GM23338 (cell line): ENCODE results near the gene RBFOX1. TPM values are rescaled to one million over a fixed set of nuclear protein-coding genes. Genes with fewer than 3 reads are reported as not detected.

ENCODE experiments used
- ATAC-seq: fragments of 200-7000 bp; cut with Tn5 transposase; 3 replicates; pipeline ENCODE4 v1.9.1; 2020
- DNase-seq: peaks from one replicate; pipeline ENCODE4 v3.0.0-alpha.2; 2015; ENCODE audit warnings: low spot score
- H2AFZ ChIP-seq: fragments of 200-600 bp; sonication (generic); 2 replicates; pipeline ENCODE4 v1.8.0; 2016; ENCODE audit warnings: antibody characterized with exemption, mild to moderate bottlenecking, moderate library complexity
- H3F3A ChIP-seq: fragments of 200-600 bp; sonication (generic); replicated peaks from 2 replicates; pipeline ENCODE4 v1.8.0; 2017; ENCODE audit warnings: antibody characterized with exemption, mixed run types, low read depth
- H3K27ac ChIP-seq: fragments of 200-600 bp; sonication (generic); 2 replicates; pipeline ENCODE4 v1.6.1; 2016; ENCODE audit warnings: low read depth
- H3K27me3 ChIP-seq: fragments of 200-600 bp; sonication (generic); 2 replicates; pipeline ENCODE4 v1.8.0; 2016; ENCODE audit warnings: mild to moderate bottlenecking, mixed run types, moderate library complexity; ENCODE audit not compliant: insufficient read depth
- H3K36me3 ChIP-seq: fragments of 200-600 bp; sonication (generic); 2 replicates; pipeline ENCODE4 v1.8.0; 2016; ENCODE audit warnings: mild to moderate bottlenecking; ENCODE audit not compliant: insufficient read depth
- H3K4me1 ChIP-seq: fragments of 200-600 bp; sonication (generic); 2 replicates; pipeline ENCODE4 v1.8.0; 2016; ENCODE audit warnings: mild to moderate bottlenecking, moderate library complexity; ENCODE audit not compliant: insufficient read depth
- H3K4me2 ChIP-seq: fragments of 200-600 bp; sonication (generic); 2 replicates; pipeline ENCODE4 v1.7.1; 2017; ENCODE audit warnings: mixed run types
- H3K4me3 ChIP-seq: fragments of 200-600 bp; sonication (generic); 2 replicates; pipeline ENCODE4 v1.6.1; 2016; ENCODE audit warnings: mixed run types
- H3K79me2 ChIP-seq: fragments of 200-600 bp; sonication (generic); replicated peaks from 2 replicates; pipeline ENCODE4 v1.8.0; 2017; ENCODE audit warnings: mild to moderate bottlenecking; ENCODE audit not compliant: insufficient read depth
- H3K9me2 ChIP-seq: fragments of 200-600 bp; sonication (generic); 2 replicates; pipeline ENCODE4 v1.8.0; 2017; ENCODE audit not compliant: insufficient read depth
- H4K20me1 ChIP-seq: fragments of 200-600 bp; sonication (generic); replicated peaks from 2 replicates; pipeline ENCODE4 v1.8.0; 2017; ENCODE audit warnings: mild to moderate bottlenecking; ENCODE audit not compliant: insufficient read depth
- H3K27ac Mint-ChIP-seq: 2 replicates; pipeline ENCODE4 v1.8.0; 2020; ENCODE audit warnings: inconsistent platforms, mild to moderate bottlenecking, moderate library complexity, mixed read lengths
- H3K27me3 Mint-ChIP-seq: 3 replicates; pipeline ENCODE4 v1.8.0; 2022; ENCODE audit warnings: low read depth, mild to moderate bottlenecking, moderate library complexity, mixed read lengths, inconsistent platforms; ENCODE audit not compliant: insufficient read depth, poor library complexity
- H3K36me3 Mint-ChIP-seq: 3 replicates; pipeline ENCODE4 v1.8.0; 2021; ENCODE audit warnings: low read depth, mild to moderate bottlenecking, inconsistent platforms, moderate library complexity, mixed read lengths
- H3K4me1 Mint-ChIP-seq: 3 replicates; pipeline ENCODE4 v1.8.0; 2020; ENCODE audit warnings: mild to moderate bottlenecking, inconsistent platforms, mixed read lengths
- H3K4me3 Mint-ChIP-seq: 3 replicates; pipeline ENCODE4 v1.8.0; 2021; ENCODE audit warnings: moderate library complexity, mild to moderate bottlenecking, inconsistent platforms, mixed read lengths
- H3K9me3 Mint-ChIP-seq: 3 replicates; pipeline ENCODE4 v1.8.0; 2020; ENCODE audit warnings: moderate library complexity, mild to moderate bottlenecking, inconsistent platforms, mixed read lengths
- EZH2 ChIP-seq: fragments of 200-600 bp; sonication (generic); IDR thresholded peaks from one replicate; pipeline ENCODE4 v1.8.0; 2017; ENCODE audit warnings: antibody characterized with exemption, mild to moderate bottlenecking, low read depth; ENCODE audit not compliant: unreplicated experiment
- EZH2phosphoT487 ChIP-seq: fragments of 200-600 bp; sonication (generic); IDR thresholded peaks from one replicate; pipeline ENCODE4 v1.8.1; 2018; ENCODE audit warnings: antibody characterized with exemption; ENCODE audit not compliant: unreplicated experiment
- JUNB ChIP-seq: IDR thresholded peaks from one replicate; pipeline ENCODE4 v1.6.1; 2016; ENCODE audit warnings: antibody characterized with exemption; ENCODE audit not compliant: unreplicated experiment
- NANOG ChIP-seq: IDR thresholded peaks from 2 replicates; pipeline ENCODE4 v1.6.1; 2016; ENCODE audit warnings: antibody characterized with exemption, borderline replicate concordance
- ZNF114 ChIP-seq: fragments of 250-450 bp; sonication (Bioruptor Pico); IDR thresholded peaks from 2 replicates; pipeline ENCODE4 v1.5.0; 2020; ENCODE audit warnings: mild to moderate bottlenecking, moderate library complexity
- polyA plus RNA-seq: library from polyadenylated mRNA; unstranded; fragments of >200 nt; fragmentation: Nextera tagmentation; extraction: Ambion mirVana; gene quantifications from 2 replicates; pipeline ENCODE4 v1.2.1, GENCODE V29; 2016
- total RNA-seq: library from RNA; depleted of rRNA; stranded (reverse); fragments of >200 nt; shearing (Covaris generic); gene quantifications from 2 replicates; pipeline ENCODE4 v1.2.3, GENCODE V29; 2014
- TF ChIP-seq, protein P1 (sequence below), 2 experiments: fragments of 200-600 bp in 1 of 2; sonication (generic) in 1 of 2; conservative IDR thresholded peaks; 2 replicates each; pipeline versions ENCODE4 v1.5.1 to v1.6.1; 2016 to 2017; ENCODE audit warnings: antibody characterized with exemption in 2 of 2, low read depth in 2 of 2, mild to moderate bottlenecking in 2 of 2, moderate library complexity in 1 of 2
- TF ChIP-seq, protein P2 (sequence below): fragments of 250-450 bp; sonication (Bioruptor Pico); IDR thresholded peaks from 2 replicates; pipeline ENCODE4 v1.5.0; 2020; ENCODE audit warnings: mild to moderate bottlenecking, moderate library complexity

The RBFOX1 gene
- total and polyA plus RNA-seq, 2 experiments from 2014 or later, result 2.5 to 3.6 TPM

DNA sequence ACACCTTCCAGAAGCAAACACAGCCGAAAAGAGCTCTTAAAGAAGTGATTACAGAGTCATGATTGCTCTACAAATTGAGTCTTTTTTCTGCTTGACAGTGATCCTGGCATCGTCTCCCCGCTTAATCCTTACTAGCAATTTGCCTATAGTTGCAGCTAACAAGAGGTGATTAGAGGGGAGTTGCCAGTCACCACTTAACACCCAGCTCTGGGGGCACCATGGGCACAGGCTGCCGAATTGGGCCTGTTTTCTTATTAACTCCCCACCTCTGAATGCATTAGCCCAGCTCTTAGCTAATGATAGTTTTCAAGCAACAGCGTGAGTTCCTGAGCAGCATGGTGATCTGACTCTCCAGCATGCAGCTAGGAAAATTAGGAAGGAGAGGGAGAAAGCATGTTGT lies 93.5 kb downstream of the RBFOX1 start:
- H3K4me3 Mint-ChIP-seq, result no peak overlapping the region
- H3F3A ChIP-seq, result no peaks in the 10 kb centered on the region
- no peaks in the 10 kb centered on the region; the same call in 1 of the 2 replicates for H3K36me3 ChIP-seq
- no peak overlapping the region for H2AFZ ChIP-seq
- H3K27me3 ChIP-seq, result no peaks in the 10 kb centered on the region
- no peaks in the 10 kb centered on the region for H3K4me1 ChIP-seq
- ATAC-seq (no peak), DNase-seq (no peak)
- H3K4me3 ChIP-seq, result no peak overlapping the region
- H3K36me3 Mint-ChIP-seq, result no peaks in the 10 kb centered on the region
- H3K27ac ChIP-seq, result no peak overlapping the region
- no peaks in the 10 kb centered on the region for H3K79me2 ChIP-seq
- TF ChIP-seq, protein P1, sequence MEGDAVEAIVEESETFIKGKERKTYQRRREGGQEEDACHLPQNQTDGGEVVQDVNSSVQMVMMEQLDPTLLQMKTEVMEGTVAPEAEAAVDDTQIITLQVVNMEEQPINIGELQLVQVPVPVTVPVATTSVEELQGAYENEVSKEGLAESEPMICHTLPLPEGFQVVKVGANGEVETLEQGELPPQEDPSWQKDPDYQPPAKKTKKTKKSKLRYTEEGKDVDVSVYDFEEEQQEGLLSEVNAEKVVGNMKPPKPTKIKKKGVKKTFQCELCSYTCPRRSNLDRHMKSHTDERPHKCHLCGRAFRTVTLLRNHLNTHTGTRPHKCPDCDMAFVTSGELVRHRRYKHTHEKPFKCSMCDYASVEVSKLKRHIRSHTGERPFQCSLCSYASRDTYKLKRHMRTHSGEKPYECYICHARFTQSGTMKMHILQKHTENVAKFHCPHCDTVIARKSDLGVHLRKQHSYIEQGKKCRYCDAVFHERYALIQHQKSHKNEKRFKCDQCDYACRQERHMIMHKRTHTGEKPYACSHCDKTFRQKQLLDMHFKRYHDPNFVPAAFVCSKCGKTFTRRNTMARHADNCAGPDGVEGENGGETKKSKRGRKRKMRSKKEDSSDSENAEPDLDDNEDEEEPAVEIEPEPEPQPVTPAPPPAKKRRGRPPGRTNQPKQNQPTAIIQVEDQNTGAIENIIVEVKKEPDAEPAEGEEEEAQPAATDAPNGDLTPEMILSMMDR (conservative IDR thresholded peaks at IDR 0.05; ENCODE audit: low read depth in 2 of 2), result no peak
- TF ChIP-seq NANOG, result no peak
- TF ChIP-seq, protein P2, sequence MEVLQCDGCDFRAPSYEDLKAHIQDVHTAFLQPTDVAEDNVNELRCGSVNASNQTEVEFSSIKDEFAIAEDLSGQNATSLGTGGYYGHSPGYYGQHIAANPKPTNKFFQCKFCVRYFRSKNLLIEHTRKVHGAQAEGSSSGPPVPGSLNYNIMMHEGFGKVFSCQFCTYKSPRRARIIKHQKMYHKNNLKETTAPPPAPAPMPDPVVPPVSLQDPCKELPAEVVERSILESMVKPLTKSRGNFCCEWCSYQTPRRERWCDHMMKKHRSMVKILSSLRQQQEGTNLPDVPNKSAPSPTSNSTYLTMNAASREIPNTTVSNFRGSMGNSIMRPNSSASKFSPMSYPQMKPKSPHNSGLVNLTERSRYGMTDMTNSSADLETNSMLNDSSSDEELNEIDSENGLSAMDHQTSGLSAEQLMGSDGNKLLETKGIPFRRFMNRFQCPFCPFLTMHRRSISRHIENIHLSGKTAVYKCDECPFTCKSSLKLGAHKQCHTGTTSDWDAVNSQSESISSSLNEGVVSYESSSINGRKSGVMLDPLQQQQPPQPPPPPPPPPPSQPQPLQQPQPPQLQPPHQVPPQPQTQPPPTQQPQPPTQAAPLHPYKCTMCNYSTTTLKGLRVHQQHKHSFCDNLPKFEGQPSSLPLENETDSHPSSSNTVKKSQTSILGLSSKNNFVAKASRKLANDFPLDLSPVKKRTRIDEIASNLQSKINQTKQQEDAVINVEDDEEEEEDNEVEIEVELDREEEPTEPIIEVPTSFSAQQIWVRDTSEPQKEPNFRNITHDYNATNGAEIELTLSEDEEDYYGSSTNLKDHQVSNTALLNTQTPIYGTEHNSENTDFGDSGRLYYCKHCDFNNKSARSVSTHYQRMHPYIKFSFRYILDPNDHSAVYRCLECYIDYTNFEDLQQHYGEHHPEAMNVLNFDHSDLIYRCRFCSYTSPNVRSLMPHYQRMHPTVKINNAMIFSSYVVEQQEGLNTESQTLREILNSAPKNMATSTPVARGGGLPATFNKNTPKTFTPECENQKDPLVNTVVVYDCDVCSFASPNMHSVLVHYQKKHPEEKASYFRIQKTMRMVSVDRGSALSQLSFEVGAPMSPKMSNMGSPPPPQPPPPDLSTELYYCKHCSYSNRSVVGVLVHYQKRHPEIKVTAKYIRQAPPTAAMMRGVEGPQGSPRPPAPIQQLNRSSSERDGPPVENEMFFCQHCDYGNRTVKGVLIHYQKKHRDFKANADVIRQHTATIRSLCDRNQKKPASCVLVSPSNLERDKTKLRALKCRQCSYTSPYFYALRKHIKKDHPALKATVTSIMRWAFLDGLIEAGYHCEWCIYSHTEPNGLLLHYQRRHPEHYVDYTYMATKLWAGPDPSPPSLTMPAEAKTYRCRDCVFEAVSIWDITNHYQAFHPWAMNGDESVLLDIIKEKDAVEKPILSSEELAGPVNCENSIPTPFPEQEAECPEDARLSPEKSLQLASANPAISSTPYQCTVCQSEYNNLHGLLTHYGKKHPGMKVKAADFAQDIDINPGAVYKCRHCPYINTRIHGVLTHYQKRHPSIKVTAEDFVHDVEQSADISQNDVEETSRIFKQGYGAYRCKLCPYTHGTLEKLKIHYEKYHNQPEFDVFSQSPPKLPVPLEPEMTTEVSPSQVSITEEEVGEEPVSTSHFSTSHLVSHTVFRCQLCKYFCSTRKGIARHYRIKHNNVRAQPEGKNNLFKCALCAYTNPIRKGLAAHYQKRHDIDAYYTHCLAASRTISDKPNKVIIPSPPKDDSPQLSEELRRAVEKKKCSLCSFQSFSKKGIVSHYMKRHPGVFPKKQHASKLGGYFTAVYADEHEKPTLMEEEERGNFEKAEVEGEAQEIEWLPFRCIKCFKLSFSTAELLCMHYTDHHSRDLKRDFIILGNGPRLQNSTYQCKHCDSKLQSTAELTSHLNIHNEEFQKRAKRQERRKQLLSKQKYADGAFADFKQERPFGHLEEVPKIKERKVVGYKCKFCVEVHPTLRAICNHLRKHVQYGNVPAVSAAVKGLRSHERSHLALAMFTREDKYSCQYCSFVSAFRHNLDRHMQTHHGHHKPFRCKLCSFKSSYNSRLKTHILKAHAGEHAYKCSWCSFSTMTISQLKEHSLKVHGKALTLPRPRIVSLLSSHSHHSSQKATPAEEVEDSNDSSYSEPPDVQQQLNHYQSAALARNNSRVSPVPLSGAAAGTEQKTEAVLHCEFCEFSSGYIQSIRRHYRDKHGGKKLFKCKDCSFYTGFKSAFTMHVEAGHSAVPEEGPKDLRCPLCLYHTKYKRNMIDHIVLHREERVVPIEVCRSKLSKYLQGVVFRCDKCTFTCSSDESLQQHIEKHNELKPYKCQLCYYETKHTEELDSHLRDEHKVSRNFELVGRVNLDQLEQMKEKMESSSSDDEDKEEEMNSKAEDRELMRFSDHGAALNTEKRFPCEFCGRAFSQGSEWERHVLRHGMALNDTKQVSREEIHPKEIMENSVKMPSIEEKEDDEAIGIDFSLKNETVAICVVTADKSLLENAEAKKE (CRISPR knock-in tag), result no peak
- TF ChIP-seq ZNF114 (CRISPR knock-in tag), result no peak
- TF ChIP-seq JUNB, result no peak
- TF ChIP-seq EZH2, result no peak
- TF ChIP-seq EZH2phosphoT487, result no peak
- H3K9me3 Mint-ChIP-seq, result peaks cover 15% of the 10 kb centered on the region; the same call in 2 of the 3 replicates
- no peaks in the 10 kb centered on the region for H3K9me2 ChIP-seq
- no peaks in the 10 kb centered on the region for H4K20me1 ChIP-seq
- H3K4me2 ChIP-seq, result no peak overlapping the region
- H3K27ac Mint-ChIP-seq, result no peak overlapping the region
- H3K27me3 Mint-ChIP-seq, result no peaks in the 10 kb centered on the region
- no peaks in the 10 kb centered on the region; the same call in 2 of the 3 replicates for H3K4me1 Mint-ChIP-seq
